GM23338 (cell line): Measurements from ENCODE around the gene PKD2L1.

Source experiments
- CREB1 ChIP-seq: fragments of 250-450 bp; sonication (Bioruptor Pico); IDR thresholded peaks from 2 replicates; pipeline ENCODE4 v1.5.0; 2020; ENCODE audit warnings: low read depth, mild to moderate bottlenecking, moderate library complexity
- CTCF ChIP-seq, 2 experiments: fragments of 200-600 bp in 1 of 2; sonication (generic) in 1 of 2; conservative IDR thresholded peaks; 2 replicates each; pipeline versions ENCODE4 v1.5.1 to v1.6.1; 2016 to 2017; ENCODE audit warnings: antibody characterized with exemption in 2 of 2, low read depth in 2 of 2, mild to moderate bottlenecking in 2 of 2, moderate library complexity in 1 of 2
- ETS1 ChIP-seq: IDR thresholded peaks from 2 replicates; pipeline ENCODE4 v1.6.1; 2016; ENCODE audit warnings: antibody characterized with exemption
- EZH2 ChIP-seq: fragments of 200-600 bp; sonication (generic); IDR thresholded peaks from one replicate; pipeline ENCODE4 v1.8.0; 2017; ENCODE audit warnings: antibody characterized with exemption, mild to moderate bottlenecking, low read depth; ENCODE audit not compliant: unreplicated experiment
- EZH2phosphoT487 ChIP-seq: fragments of 200-600 bp; sonication (generic); IDR thresholded peaks from one replicate; pipeline ENCODE4 v1.8.1; 2018; ENCODE audit warnings: antibody characterized with exemption; ENCODE audit not compliant: unreplicated experiment
- JUNB ChIP-seq: IDR thresholded peaks from one replicate; pipeline ENCODE4 v1.6.1; 2016; ENCODE audit warnings: antibody characterized with exemption; ENCODE audit not compliant: unreplicated experiment
- NANOG ChIP-seq: IDR thresholded peaks from 2 replicates; pipeline ENCODE4 v1.6.1; 2016; ENCODE audit warnings: antibody characterized with exemption, borderline replicate concordance
- POLR2AphosphoS5 ChIP-seq: IDR thresholded peaks from 2 replicates; pipeline ENCODE4 v1.6.1; 2016; ENCODE audit warnings: antibody characterized with exemption, low read depth
- REST ChIP-seq: IDR thresholded peaks from one replicate; pipeline ENCODE4 v1.6.1; 2018; ENCODE audit warnings: antibody characterized with exemption; ENCODE audit not compliant: unreplicated experiment
- STAT1 ChIP-seq: IDR thresholded peaks from one replicate; pipeline ENCODE4 v1.6.1; 2016; ENCODE audit warnings: antibody characterized with exemption; ENCODE audit not compliant: unreplicated experiment
- ZNF114 ChIP-seq: fragments of 250-450 bp; sonication (Bioruptor Pico); IDR thresholded peaks from 2 replicates; pipeline ENCODE4 v1.5.0; 2020; ENCODE audit warnings: mild to moderate bottlenecking, moderate library complexity
- ZNF331 ChIP-seq: fragments of 250-450 bp; sonication (Bioruptor Pico); IDR thresholded peaks from 2 replicates; pipeline ENCODE4 v1.5.0; 2020; ENCODE audit warnings: low read depth, mild to moderate bottlenecking, moderate library complexity
- ZNF462 ChIP-seq: fragments of 250-450 bp; sonication (Bioruptor Pico); IDR thresholded peaks from 2 replicates; pipeline ENCODE4 v1.5.0; 2020; ENCODE audit warnings: mild to moderate bottlenecking, moderate library complexity

GRCh38 chr10:100364175-100364574, 34.1 kb upstream of the PKD2L1 start:
- TF ChIP-seq CTCF (conservative IDR thresholded peaks at IDR 0.05; ENCODE audit: low read depth in 2 of 2) (no peak), STAT1 (no peak), EZH2phosphoT487 (no peak), EZH2 (no peak), JUNB (no peak), ZNF462 (CRISPR knock-in tag) (no peak), REST (no peak), POLR2AphosphoS5 (no peak), CREB1 (CRISPR knock-in tag) (no peak), ZNF331 (CRISPR knock-in tag) (no peak), ETS1 (no peak), ZNF114 (CRISPR knock-in tag) (no peak), NANOG (no peak)
